K562 (cell line): ENCODE data around the gene ADD2. TPM values are rescaled to one million over a fixed set of nuclear protein-coding genes. Genes with fewer than 3 reads are reported as not detected.

Experiments
- JUN ChIP-seq, 2 experiments: sonication (generic) in 1 of 2; formaldehyde crosslinking in 1 of 2; IDR thresholded peaks; 2 replicates each; pipeline versions ENCODE4 v1.6.1 to v1.8.0; 2012 to 2022; ENCODE audit warnings: borderline replicate concordance in 2 of 2, mild to moderate bottlenecking in 2 of 2, improper control_type of control experiment in 1 of 2, low read depth in 1 of 2, low read length in 1 of 2, missing genetic modification reagents in 1 of 2
- NR1H2 ChIP-seq: sonication (generic); formaldehyde crosslinking; IDR thresholded peaks from 2 replicates; pipeline ENCODE4 v1.4.0; 2020; ENCODE audit warnings: mild to moderate bottlenecking, missing genetic modification reagents
- ZNF780A ChIP-seq: fragments of 250-450 bp; sonication (Bioruptor Pico); IDR thresholded peaks from 2 replicates; pipeline ENCODE4 v1.5.0; 2021; ENCODE audit warnings: mild to moderate bottlenecking
- polyA plus RNA-seq, 8 experiments: library from polyadenylated mRNA; depleted of rRNA in 4 of 8; stranded (reverse) in 5 of 8; unstranded in 3 of 8; fragments of >200 nt; fragmentation: Nextera tagmentation in 2 of 8; fragmentation: Illumina TruSeq in 1 of 8; extraction: Ambion mirVana in 2 of 8; extraction: Trizol in 1 of 8; gene quantifications; 2 replicates each; pipeline versions ENCODE4 v1.2.1 to v1.2.3, GENCODE V29; 2011 to 2014; ENCODE audit warnings: inconsistent platforms in 1 of 8, missing spikeins in 1 of 8
- total RNA-seq, 7 experiments: library from RNA; depleted of rRNA in 6 of 7; stranded (reverse); fragments of >200 nt in 6 of 7; fragmentation: Illumina TruSeq in 2 of 7; extraction: Trizol in 2 of 7; gene quantifications; 2 replicates each; pipeline versions ENCODE4 v1.2.1 to v1.2.3, GENCODE V29; 2011 to 2021; ENCODE audit warnings: low replicate concordance in 1 of 7
- TF ChIP-seq, protein P1 (sequence below): sonication (generic); formaldehyde crosslinking; IDR thresholded peaks from 2 replicates; pipeline ENCODE4 v1.8.1; 2023; ENCODE audit warnings: mild to moderate bottlenecking, missing genetic modification reagents, moderate library complexity
- TF ChIP-seq, protein P2 (sequence below): fragments of 450-650 bp; IDR thresholded peaks from 2 replicates; pipeline ENCODE4 v1.6.1; 2014; ENCODE audit warnings: low read depth, mild to moderate bottlenecking, moderate library complexity, borderline replicate concordance
- TF ChIP-seq, protein P3 (sequence below): fragments of 150-350 bp; conservative IDR thresholded peaks from 2 replicates; pipeline ENCODE4 v1.6.1; 2014; ENCODE audit warnings: low read length
- TF ChIP-seq, protein P4 (sequence below): fragments of 450-650 bp; IDR thresholded peaks from 2 replicates; pipeline ENCODE4 v1.6.1; 2016; ENCODE audit warnings: mild to moderate bottlenecking, moderate library complexity

The ADD2 gene
- total and polyA plus RNA-seq, 9 of the 15 experiments (the other 6 are each of a cell fraction or from before 2014, with no cell fraction given): 3.5 to 63.0 (median 36.2) TPM

DNA sequence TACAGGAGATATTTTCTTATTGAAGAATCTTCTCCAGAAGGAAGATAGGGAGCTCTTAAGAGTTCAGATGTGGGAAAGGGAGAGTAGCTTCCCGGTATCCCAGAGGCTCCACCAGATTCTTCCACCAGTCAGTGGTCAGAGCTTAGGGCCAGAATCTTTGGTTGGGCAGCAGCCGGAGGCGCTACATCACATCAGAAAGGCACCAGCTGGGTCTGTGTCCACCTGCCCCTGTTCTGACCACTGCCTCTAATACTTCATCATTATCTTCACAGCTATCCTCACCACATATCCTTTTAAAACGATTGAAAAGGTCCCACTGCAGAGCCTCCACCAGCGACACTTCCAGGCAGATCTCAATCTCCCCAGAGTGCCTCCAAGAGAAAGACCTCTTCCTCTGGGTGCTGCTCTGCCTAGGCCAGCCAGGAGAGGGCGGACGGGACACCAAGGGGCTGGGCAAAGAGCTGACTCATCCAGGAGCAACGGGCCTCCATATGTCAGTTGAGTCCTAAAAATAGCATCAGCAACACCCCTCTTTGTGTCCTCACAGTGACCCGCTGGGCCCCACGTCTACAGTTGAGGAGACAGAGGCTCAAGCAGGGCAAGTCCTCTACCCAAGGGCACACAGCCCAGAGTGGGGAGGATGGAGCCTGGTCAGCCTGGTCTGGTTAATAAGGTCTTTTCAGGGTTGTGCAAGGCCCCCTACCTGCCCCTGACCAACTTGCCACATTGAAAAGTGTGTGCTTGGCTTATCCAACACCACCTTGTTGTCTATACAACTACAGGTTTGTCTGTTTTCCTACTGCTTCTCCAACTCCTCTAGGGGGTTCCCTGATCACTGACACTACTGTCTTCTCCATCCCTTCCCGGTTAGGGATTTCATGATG, 81.2 kb downstream of the ADD2 start (continued):
- TF ChIP-seq ZNF780A (CRISPR knock-in tag) (no peak), NR1H2 (CRISPR knock-in tag) (0 out of 2 replicates have a peak, but pooled peaks have one; percentile 14), JUN (IDR thresholded peaks at IDR 0.05; ENCODE audit: borderline replicate concordance, low read depth, low read length) (peak; percentile 92), JUN (CRISPR knock-in tag; IDR thresholded peaks at IDR 0.05; ENCODE audit: borderline replicate concordance) (no peak)
- TF ChIP-seq, protein P1, sequence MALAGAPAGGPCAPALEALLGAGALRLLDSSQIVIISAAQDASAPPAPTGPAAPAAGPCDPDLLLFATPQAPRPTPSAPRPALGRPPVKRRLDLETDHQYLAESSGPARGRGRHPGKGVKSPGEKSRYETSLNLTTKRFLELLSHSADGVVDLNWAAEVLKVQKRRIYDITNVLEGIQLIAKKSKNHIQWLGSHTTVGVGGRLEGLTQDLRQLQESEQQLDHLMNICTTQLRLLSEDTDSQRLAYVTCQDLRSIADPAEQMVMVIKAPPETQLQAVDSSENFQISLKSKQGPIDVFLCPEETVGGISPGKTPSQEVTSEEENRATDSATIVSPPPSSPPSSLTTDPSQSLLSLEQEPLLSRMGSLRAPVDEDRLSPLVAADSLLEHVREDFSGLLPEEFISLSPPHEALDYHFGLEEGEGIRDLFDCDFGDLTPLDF (CRISPR knock-in tag): peak; percentile 37; the same call in 1 of the 2 replicates
- TF ChIP-seq, protein P2, sequence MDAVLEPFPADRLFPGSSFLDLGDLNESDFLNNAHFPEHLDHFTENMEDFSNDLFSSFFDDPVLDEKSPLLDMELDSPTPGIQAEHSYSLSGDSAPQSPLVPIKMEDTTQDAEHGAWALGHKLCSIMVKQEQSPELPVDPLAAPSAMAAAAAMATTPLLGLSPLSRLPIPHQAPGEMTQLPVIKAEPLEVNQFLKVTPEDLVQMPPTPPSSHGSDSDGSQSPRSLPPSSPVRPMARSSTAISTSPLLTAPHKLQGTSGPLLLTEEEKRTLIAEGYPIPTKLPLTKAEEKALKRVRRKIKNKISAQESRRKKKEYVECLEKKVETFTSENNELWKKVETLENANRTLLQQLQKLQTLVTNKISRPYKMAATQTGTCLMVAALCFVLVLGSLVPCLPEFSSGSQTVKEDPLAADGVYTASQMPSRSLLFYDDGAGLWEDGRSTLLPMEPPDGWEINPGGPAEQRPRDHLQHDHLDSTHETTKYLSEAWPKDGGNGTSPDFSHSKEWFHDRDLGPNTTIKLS: peak; percentile 83
- TF ChIP-seq, protein P3, sequence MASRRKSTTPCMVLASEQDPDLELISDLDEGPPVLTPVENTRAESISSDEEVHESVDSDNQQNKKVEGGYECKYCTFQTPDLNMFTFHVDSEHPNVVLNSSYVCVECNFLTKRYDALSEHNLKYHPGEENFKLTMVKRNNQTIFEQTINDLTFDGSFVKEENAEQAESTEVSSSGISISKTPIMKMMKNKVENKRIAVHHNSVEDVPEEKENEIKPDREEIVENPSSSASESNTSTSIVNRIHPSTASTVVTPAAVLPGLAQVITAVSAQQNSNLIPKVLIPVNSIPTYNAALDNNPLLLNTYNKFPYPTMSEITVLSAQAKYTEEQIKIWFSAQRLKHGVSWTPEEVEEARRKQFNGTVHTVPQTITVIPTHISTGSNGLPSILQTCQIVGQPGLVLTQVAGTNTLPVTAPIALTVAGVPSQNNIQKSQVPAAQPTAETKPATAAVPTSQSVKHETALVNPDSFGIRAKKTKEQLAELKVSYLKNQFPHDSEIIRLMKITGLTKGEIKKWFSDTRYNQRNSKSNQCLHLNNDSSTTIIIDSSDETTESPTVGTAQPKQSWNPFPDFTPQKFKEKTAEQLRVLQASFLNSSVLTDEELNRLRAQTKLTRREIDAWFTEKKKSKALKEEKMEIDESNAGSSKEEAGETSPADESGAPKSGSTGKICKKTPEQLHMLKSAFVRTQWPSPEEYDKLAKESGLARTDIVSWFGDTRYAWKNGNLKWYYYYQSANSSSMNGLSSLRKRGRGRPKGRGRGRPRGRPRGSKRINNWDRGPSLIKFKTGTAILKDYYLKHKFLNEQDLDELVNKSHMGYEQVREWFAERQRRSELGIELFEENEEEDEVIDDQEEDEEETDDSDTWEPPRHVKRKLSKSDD: 0 out of 2 replicates have a peak, but pooled peaks have one; percentile 52
- TF ChIP-seq, protein P4, sequence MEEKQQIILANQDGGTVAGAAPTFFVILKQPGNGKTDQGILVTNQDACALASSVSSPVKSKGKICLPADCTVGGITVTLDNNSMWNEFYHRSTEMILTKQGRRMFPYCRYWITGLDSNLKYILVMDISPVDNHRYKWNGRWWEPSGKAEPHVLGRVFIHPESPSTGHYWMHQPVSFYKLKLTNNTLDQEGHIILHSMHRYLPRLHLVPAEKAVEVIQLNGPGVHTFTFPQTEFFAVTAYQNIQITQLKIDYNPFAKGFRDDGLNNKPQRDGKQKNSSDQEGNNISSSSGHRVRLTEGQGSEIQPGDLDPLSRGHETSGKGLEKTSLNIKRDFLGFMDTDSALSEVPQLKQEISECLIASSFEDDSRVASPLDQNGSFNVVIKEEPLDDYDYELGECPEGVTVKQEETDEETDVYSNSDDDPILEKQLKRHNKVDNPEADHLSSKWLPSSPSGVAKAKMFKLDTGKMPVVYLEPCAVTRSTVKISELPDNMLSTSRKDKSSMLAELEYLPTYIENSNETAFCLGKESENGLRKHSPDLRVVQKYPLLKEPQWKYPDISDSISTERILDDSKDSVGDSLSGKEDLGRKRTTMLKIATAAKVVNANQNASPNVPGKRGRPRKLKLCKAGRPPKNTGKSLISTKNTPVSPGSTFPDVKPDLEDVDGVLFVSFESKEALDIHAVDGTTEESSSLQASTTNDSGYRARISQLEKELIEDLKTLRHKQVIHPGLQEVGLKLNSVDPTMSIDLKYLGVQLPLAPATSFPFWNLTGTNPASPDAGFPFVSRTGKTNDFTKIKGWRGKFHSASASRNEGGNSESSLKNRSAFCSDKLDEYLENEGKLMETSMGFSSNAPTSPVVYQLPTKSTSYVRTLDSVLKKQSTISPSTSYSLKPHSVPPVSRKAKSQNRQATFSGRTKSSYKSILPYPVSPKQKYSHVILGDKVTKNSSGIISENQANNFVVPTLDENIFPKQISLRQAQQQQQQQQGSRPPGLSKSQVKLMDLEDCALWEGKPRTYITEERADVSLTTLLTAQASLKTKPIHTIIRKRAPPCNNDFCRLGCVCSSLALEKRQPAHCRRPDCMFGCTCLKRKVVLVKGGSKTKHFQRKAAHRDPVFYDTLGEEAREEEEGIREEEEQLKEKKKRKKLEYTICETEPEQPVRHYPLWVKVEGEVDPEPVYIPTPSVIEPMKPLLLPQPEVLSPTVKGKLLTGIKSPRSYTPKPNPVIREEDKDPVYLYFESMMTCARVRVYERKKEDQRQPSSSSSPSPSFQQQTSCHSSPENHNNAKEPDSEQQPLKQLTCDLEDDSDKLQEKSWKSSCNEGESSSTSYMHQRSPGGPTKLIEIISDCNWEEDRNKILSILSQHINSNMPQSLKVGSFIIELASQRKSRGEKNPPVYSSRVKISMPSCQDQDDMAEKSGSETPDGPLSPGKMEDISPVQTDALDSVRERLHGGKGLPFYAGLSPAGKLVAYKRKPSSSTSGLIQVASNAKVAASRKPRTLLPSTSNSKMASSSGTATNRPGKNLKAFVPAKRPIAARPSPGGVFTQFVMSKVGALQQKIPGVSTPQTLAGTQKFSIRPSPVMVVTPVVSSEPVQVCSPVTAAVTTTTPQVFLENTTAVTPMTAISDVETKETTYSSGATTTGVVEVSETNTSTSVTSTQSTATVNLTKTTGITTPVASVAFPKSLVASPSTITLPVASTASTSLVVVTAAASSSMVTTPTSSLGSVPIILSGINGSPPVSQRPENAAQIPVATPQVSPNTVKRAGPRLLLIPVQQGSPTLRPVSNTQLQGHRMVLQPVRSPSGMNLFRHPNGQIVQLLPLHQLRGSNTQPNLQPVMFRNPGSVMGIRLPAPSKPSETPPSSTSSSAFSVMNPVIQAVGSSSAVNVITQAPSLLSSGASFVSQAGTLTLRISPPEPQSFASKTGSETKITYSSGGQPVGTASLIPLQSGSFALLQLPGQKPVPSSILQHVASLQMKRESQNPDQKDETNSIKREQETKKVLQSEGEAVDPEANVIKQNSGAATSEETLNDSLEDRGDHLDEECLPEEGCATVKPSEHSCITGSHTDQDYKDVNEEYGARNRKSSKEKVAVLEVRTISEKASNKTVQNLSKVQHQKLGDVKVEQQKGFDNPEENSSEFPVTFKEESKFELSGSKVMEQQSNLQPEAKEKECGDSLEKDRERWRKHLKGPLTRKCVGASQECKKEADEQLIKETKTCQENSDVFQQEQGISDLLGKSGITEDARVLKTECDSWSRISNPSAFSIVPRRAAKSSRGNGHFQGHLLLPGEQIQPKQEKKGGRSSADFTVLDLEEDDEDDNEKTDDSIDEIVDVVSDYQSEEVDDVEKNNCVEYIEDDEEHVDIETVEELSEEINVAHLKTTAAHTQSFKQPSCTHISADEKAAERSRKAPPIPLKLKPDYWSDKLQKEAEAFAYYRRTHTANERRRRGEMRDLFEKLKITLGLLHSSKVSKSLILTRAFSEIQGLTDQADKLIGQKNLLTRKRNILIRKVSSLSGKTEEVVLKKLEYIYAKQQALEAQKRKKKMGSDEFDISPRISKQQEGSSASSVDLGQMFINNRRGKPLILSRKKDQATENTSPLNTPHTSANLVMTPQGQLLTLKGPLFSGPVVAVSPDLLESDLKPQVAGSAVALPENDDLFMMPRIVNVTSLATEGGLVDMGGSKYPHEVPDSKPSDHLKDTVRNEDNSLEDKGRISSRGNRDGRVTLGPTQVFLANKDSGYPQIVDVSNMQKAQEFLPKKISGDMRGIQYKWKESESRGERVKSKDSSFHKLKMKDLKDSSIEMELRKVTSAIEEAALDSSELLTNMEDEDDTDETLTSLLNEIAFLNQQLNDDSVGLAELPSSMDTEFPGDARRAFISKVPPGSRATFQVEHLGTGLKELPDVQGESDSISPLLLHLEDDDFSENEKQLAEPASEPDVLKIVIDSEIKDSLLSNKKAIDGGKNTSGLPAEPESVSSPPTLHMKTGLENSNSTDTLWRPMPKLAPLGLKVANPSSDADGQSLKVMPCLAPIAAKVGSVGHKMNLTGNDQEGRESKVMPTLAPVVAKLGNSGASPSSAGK: peak; percentile 50
